Astrocyte (in vitro differentiated cells and primary cell): ENCODE measurements around the gene SLC35C1.

ENCODE experiments used
- CTCF ChIP-seq: IDR thresholded peaks from 2 replicates; pipeline ENCODE4 v1.5.1; 2011; ENCODE audit warnings: low read depth, mild to moderate bottlenecking, inconsistent platforms, low read length, moderate library complexity; ENCODE audit not compliant: insufficient read depth
- EZH2 ChIP-seq: IDR thresholded peaks from 2 replicates; pipeline ENCODE4 v1.6.1; 2012; ENCODE audit warnings: mild to moderate bottlenecking, low read length, inconsistent platforms; ENCODE audit not compliant: insufficient read depth

- TF ChIP-seq CTCF (no peak), EZH2 (no peak)
These were observed 22.2 kb downstream of the SLC35C1 start for GRCh38 chr11:45827123-45827522.
